NCI-H187 treated with DMSO at 0.1 percent for 48 hours (cell line): ENCODE data around the gene PTPN7.

ENCODE experiments used
- DNase-seq: peaks from one replicate; lab custom pipeline; 2025; lab: John Stamatoyannopoulos, UW

PTPN7 gene

GRCh38 chr1:202165942-202166843, 5.8 kb upstream of the PTPN7 start:
- DNase-seq: no peak

- DNase-seq: no peak
Observed at GRCh38 chr1:202165267-202165941, 5.0 kb upstream of the PTPN7 start.

DNA sequence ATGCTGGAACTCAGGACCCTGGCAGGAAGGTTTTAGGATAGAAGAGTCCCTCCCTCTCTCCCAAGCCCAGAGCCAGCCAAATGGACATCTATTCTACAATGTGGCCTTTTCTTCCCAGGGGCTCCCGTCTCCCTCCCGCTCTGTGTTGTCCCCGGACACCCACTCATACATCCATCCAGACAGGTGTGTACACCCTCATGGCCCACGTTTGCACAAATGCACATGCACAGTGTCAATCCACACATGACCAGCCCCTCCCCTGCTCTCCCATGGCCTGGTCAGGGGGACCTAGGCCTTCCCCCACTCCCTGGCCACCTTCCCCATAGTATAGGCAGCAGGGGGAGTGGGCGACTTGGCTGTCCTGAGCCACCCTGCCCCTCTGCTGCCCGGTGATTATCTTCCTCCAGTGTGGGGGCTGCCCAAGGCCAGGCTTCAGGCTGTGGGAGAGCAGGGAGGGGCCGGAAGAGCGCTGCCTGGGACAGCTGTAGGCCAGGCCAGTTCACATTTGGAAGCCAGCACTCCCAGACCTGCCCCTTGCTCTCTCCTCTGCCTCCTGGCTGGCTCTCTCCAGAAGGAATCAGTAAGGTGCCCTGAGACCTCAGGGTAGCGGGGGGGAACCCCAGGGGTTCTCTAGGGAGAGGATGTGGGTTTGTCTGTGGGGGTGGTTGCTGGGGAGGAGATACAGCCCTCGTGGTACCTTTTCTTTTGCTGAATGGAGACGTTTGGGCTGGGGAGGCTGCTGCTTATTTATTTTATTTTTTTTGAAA, 4.1 kb upstream of the PTPN7 start:
- no peak for DNase-seq

GRCh38 chr1:202163281-202164270, 3.2 kb upstream of the PTPN7 start:
- DNase-seq: no peak

DNA sequence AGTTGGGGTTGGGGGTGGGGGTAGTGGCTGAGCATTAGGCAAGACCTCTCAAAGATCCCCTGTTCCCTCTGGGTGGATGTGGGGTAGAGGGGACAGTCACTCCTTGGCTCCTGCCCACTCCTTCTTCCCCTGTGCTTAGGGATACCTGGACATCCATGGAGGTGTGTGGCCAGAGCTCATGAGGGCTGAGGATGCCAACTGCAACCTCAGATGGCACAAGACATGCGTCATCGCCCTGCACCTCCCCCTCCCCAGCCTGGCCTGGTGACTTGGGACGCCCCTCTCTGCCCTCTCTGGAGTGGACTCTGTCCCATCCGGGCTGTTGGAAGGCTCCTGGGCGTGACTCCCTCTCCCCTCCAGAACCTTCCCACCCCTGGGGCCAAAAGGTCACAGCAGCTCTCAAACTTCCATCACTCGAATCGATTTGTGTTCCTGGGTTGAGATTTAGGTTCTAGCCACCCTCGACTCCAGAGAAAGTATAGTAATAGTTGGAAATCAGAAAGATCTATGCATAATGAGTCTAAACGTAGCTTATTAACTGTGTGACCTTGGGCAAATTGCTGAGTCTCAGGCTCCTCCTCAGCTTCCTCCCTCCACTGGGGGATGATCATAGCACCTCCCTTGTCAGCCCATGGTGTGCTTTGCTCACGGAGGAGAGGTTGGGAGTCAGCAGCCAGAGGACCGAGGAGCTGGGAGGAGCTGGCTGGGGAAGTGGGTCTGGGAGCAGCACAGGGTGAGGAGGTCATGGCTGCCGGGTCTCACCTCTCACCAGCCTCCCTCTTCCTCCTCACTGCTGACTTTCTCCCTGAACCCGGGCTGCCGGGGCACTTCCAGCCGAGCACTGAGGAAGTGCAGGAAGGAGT, 2.2 kb upstream of the PTPN7 start:
- no peak for DNase-seq

DNA sequence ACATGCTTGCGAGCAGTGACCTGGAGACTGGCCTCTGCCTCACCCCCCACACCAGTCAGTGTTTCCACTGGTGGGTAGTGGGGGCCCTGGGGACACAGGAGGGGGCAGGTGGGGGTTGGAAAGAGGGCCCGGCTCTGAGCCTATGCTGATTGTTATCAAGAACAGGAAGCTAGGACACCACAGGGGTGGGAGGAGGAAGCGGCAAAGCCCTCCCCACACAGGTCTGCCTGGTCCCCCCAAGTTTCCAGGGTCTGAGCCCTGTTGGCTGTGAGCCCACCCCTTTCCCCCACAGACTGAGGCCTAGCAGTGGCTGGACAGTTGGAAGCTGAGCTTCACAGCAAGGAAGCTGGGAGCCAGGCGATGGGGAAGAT, 1.6 kb upstream of the PTPN7 start:
- no peak for DNase-seq

GRCh38 chr1:202161151-202162046, 997 bp upstream of the PTPN7 start:
- no peak for DNase-seq

GRCh38 chr1:202159534-202160371, 649 bp downstream of the PTPN7 start:
- no peak for DNase-seq

DNA sequence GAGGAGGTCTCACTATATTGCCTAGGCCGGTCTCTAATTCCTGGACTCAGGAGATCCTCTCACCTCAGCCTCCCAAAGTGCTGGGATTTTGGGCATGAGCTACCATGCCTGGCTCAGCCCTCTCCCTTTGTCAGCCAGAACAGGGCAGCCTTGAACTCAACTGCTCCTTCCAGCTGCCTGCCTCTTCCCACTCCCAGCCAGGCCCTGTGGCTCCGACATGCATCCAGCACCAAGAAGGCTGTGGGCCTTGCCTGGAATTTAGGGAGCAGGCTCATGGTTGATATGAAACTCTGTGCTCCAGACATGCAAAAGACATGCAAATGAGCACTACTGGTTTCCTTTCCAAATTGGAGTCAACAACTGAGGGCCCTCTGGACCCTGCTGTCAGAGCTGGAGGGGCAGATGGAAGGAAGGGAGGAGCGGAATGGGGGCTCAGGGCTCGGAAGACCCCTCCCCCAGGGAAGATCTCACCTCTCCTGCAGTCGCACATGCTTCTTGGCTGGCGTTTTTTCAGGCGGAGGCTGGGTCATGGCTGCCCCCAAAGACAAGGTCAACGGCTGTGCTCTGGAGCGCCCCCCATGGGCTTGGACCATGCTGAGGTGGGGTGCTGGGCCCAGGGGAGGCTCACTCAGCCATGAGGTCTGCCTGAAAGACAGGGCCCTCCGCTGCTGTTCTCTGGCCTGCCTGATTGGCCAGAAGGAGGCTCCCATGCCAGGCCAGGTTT, 1.4 kb downstream of the PTPN7 start:
- DNase-seq: no peak

DNA sequence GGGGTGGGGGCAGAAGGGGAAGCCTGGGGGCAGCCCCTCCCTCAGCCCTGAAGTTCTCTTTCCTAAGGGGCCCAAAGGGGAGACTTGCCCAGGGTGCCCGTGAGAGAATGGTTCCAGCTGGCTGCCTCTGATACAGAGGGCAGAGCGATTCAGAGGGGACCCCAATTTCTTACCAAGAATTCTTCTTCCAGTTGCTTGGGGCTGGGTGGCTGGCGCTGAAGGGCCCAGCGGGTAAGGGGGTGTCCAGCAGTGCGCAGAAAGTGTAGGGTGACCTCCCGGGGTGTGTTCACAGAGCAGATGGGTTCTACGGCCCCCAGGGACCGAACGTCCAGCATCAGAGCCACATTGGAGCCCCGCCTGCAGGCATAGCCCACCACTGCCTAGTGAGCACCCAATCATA, 2.5 kb downstream of the PTPN7 start:
- no peak for DNase-seq

- DNase-seq: no peak
Observed at GRCh38 chr1:202156590-202156989, 3.8 kb downstream of the PTPN7 start.

DNA sequence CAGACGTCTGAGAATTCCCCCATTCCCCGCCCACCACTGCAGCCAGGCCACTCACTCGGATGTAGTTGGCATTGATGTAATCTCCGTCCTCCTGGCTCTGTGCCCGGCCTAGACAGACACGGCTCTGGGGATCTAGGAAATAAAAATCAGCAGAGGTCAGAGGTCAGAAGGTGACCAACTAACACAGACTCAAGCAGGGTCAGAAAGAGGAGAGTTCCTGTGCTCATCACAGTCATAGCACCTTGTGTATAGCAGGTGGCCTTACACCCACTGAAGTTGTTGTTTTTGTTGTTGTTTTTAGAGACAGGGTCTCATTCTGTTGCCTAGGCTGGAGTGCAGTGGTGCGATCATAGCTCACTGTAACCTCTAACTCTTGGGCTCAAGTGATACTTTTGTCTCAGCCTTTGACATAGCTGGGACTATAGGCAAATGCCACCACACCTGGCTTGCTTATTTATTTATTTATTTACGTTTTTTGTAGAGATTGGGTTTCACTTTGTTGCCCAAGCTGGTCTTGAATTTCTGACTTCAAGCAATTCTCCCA, 4.9 kb downstream of the PTPN7 start:
- no peak for DNase-seq

DNA sequence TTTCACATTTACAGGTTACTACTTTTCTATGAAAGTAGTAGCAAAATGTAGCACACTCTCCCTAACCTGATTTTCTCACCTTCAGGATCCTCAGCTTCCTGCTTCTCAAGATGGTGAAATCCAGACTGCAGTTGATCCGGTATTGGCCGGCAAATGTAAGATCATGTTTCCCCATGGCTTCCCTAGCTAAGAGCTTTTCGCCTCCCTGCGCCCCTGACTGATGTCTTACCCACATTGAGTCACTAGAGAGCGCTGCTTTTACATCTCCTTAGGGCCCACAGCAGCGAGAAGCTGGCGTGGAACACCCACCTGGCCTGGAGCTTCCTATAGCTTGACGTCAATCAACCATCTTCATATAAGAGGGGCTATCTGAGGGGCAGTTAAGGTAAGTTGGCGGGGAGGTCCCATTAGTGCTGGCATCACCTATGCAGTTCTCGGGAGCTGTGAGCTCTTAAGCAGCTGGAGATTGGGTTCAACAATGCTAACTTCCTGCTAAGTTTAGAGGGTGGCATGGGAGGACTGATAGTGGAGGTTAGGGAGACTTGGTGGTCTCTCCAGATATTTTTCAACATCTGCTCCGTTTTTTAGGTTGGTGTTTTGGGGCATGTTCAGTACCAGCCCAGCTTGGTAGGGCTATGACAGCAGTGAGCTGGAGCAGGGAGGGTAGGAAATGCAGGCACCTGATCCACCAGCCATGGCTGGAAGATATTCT, 5.5 kb downstream of the PTPN7 start:
- DNase-seq: peak; percentile 92

- no peak for DNase-seq
Observed at GRCh38 chr1:202154148-202154765, 6.1 kb downstream of the PTPN7 start.

DNA sequence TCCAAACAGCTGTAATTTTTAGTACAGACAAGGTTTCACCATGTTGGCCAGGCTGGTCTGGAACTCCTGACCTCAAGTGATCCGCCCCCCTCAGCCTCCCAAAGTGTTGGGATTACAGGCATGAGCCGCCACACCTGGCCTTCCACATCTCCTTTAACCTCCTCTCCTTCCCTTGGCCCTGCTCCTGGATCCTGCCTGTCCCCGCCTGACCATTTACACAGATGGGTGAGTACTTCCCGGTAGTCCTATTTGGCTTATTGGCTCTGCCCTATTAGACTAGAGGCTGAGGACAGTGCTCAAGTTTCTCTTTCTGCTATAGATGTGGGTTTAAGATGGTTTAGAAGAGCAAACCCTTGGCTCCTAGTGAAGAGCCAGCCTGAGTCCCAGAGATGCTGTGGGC, 7.1 kb downstream of the PTPN7 start:
- no peak for DNase-seq

DNA sequence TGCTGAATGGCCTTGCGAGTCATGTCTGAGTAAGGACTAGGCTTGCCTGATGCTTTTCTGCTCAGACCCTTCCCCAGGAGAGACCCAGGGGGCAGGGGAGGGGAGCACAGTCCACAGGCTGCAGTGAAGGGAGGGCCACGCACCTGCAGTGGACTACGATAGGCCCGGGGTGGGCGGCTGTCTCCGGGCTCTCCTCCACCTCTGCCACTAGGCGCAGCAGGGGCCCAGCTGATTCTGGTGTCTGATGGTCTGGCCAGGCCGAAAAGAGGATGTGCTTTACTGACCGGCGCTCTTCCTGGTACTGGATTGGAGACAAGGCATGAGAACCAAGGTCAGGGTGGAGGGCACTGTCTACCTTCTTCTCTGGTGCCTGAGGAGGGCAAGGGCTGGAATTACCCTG, 8.0 kb downstream of the PTPN7 start:
- DNase-seq: no peak
